Esophagus squamous epithelium (tissue), 4 donors: ENCODE results near the gene TULP1.

Source experiments
- CTCF ChIP-seq, 6 experiments: fragments of 450-650 bp in 4 of 6; fragments of 200-600 bp in 2 of 6; sonication (generic) in 2 of 6; IDR thresholded peaks; one replicate each; pipeline ENCODE4 v1.5.1; 2016 to 2019; ENCODE audit warnings: antibody characterized with exemption in 6 of 6, mild to moderate bottlenecking in 4 of 6, moderate library complexity in 4 of 6
- POLR2A ChIP-seq, 4 donors: fragments of 450-650 bp; IDR thresholded peaks; one replicate each; pipeline ENCODE4 v1.6.1; 2017; ENCODE audit warnings: antibody characterized with exemption in 4 of 4, mild to moderate bottlenecking in 4 of 4, moderate library complexity in 3 of 4

- no peak for TF ChIP-seq POLR2A (IDR thresholded peaks at IDR 0.05)
- TF ChIP-seq CTCF (IDR thresholded peaks at IDR 0.05), result no peak
Measured at GRCh38 chr6:35473075-35473849, 39.4 kb downstream of the TULP1 start.
